IMR-90 (cell line): ENCODE data around the gene SLC25A21. TPM values are rescaled to one million over a fixed set of nuclear protein-coding genes. Genes with fewer than 3 reads are reported as not detected.
A peak's percentile ranks its signal among the peaks of the same experiment; 100 is the strongest.
"Not testable (repeated sequence)": the region's sequence is repeated elsewhere in the genome, so short reads cannot be mapped to it uniquely, and the experiment has no call there.

Experiments
- ATAC-seq: fragments of 200-7000 bp; cut with Tn5 transposase; 2 replicates; pipeline ENCODE4 v1.9.1; 2020; ENCODE audit warnings: low read depth, mild to moderate bottlenecking, moderate library complexity
- BruUV-seq: library from RNA; stranded (reverse); fragments of 400-500 nt; replicated peaks from 2 replicates; lab custom pipeline; 2021; lab: Mats Ljungman, UMichigan
- CTCF ChIA-PET: fragments of 300-600 bp; formaldehyde crosslinking; extraction: SDS; loops from one replicate; lab custom pipeline; 2021; ENCODE audit warnings: antibody characterized with exemption; lab: Yijun Ruan, JAX
- POLR2A ChIA-PET: fragments of 300-600 bp; sonication (Branson Sonifier 250); formaldehyde crosslinking; loops from one replicate; lab custom pipeline; 2022; ENCODE audit warnings: antibody characterized with exemption; ENCODE audit not compliant: unreplicated experiment; lab: Charles Lee
- DNase-seq: peaks from one replicate; pipeline ENCODE4 v3.0.0; 2013
- H2AFZ ChIP-seq: replicated peaks from 2 replicates; pipeline ENCODE3; 2013; ENCODE audit warnings: low read length, mild to moderate bottlenecking; ENCODE audit not compliant: poor library complexity
- H2AK5ac ChIP-seq: 2 replicates; pipeline ENCODE4 v1.6.1; 2013; ENCODE audit warnings: low read depth, low read length, inconsistent platforms
- H2AK9ac ChIP-seq: replicated peaks from 2 replicates; pipeline ENCODE3; 2013; ENCODE audit warnings: mild to moderate bottlenecking, low read depth, low read length, moderate library complexity; ENCODE audit not compliant: poor library complexity
- H2BK120ac ChIP-seq: 2 replicates; pipeline ENCODE4 v1.6.1; 2013; ENCODE audit warnings: low read depth, low read length, inconsistent platforms
- H2BK15ac ChIP-seq: 3 replicates; pipeline ENCODE4 v1.6.1; 2013; ENCODE audit warnings: low read depth, low read length, inconsistent platforms
- H2BK20ac ChIP-seq: 2 replicates; pipeline ENCODE4 v1.6.1; 2013; ENCODE audit warnings: low read depth, mild to moderate bottlenecking, inconsistent platforms, low read length, moderate library complexity
- H2BK5ac ChIP-seq: 2 replicates; pipeline ENCODE4 v1.6.1; 2013; ENCODE audit warnings: mild to moderate bottlenecking, low read depth, low read length, inconsistent platforms; ENCODE audit not compliant: poor library complexity, severe bottlenecking
- H3K14ac ChIP-seq: replicated peaks from 2 replicates; pipeline ENCODE4 v1.6.1; 2013; ENCODE audit warnings: low read depth, low read length, inconsistent platforms
- H3K18ac ChIP-seq: 2 replicates; pipeline ENCODE4 v1.6.1; 2013; ENCODE audit warnings: low read depth, low read length, control low read depth
- H3K23ac ChIP-seq: 2 replicates; pipeline ENCODE4 v1.6.1; 2013; ENCODE audit warnings: low read depth, low read length, inconsistent platforms
- H3K27ac ChIP-seq: 2 replicates; pipeline ENCODE4 v1.5.1; 2013; ENCODE audit warnings: mild to moderate bottlenecking, control low read depth, low read length; ENCODE audit not compliant: insufficient read depth
- H3K27me3 ChIP-seq: 2 replicates; pipeline ENCODE4 v1.6.1; 2013; ENCODE audit warnings: low read length; ENCODE audit not compliant: control insufficient read depth, insufficient read depth
- H3K36me3 ChIP-seq: 2 replicates; pipeline ENCODE4 v1.6.1; 2013; ENCODE audit warnings: low read length, mixed read lengths; ENCODE audit not compliant: control insufficient read depth, insufficient read depth
- H3K4ac ChIP-seq: 2 replicates; pipeline ENCODE4 v1.6.1; 2013; ENCODE audit warnings: low read depth, low read length, inconsistent platforms
- H3K4me1 ChIP-seq: 2 replicates; pipeline ENCODE4 v1.6.1; 2013; ENCODE audit warnings: low read length, mixed read lengths; ENCODE audit not compliant: control insufficient read depth, insufficient read depth
- H3K4me2 ChIP-seq: 2 replicates; pipeline ENCODE4 v1.6.1; 2013; ENCODE audit warnings: low read depth, mild to moderate bottlenecking, control low read depth, low read length, moderate library complexity
- H3K4me3 ChIP-seq: 2 replicates; pipeline ENCODE4 v1.5.1; 2013; ENCODE audit warnings: low read depth, mild to moderate bottlenecking, control low read depth, low read length, moderate library complexity; ENCODE audit not compliant: insufficient read depth
- H3K56ac ChIP-seq: 2 replicates; pipeline ENCODE4 v1.6.1; 2013; ENCODE audit warnings: low read length, inconsistent platforms; ENCODE audit not compliant: insufficient read depth; ENCODE audit errors: extremely low read depth
- H3K79me1 ChIP-seq, 2 experiments: 2 replicates each; pipeline ENCODE4 v1.6.1; 2013; ENCODE audit warnings: low read length in 2 of 2, inconsistent platforms in 1 of 2, low read depth in 1 of 2
- H3K9ac ChIP-seq: 2 replicates; pipeline ENCODE4 v1.6.1; 2013; ENCODE audit warnings: low read depth, low read length, control low read depth
- H3K9me1 ChIP-seq: 2 replicates; pipeline ENCODE4 v1.6.1; 2013; ENCODE audit warnings: low read length, inconsistent platforms; ENCODE audit not compliant: insufficient read depth
- H3K9me3 ChIP-seq: 2 replicates; pipeline ENCODE4 v1.6.1; 2013; ENCODE audit warnings: low read length; ENCODE audit not compliant: control insufficient read depth, insufficient read depth
- H4K20me1 ChIP-seq: 2 replicates; pipeline ENCODE4 v1.6.1; 2013; ENCODE audit warnings: low read length, inconsistent platforms; ENCODE audit not compliant: insufficient read depth
- H4K5ac ChIP-seq: 2 replicates; pipeline ENCODE4 v1.6.1; 2013; ENCODE audit warnings: mild to moderate bottlenecking, low read depth, low read length, control low read depth
- H4K8ac ChIP-seq, 2 experiments: 2 replicates each; pipeline ENCODE4 v1.6.1; 2013; ENCODE audit warnings: low read depth in 2 of 2, low read length in 2 of 2, control low read depth in 1 of 2, inconsistent platforms in 1 of 2
- H4K91ac ChIP-seq: 2 replicates; pipeline ENCODE4 v1.6.1; 2013; ENCODE audit warnings: low read depth, low read length, inconsistent platforms; ENCODE audit not compliant: insufficient read depth
- CHD1 ChIP-seq: IDR thresholded peaks from 2 replicates; pipeline ENCODE4 v1.6.1; 2012; ENCODE audit warnings: low read depth, low read length, improper control_type of control experiment
- ELK1 ChIP-seq: fragments of 150-350 bp; IDR thresholded peaks from 2 replicates; pipeline ENCODE4 v1.6.1; 2016; ENCODE audit warnings: low read depth, mild to moderate bottlenecking, low read length, moderate library complexity, borderline replicate concordance
- FOS ChIP-seq: fragments of 150-350 bp; IDR thresholded peaks from 2 replicates; pipeline ENCODE4 v1.6.1; 2016; ENCODE audit warnings: low read depth, low read length
- MAFK ChIP-seq: IDR thresholded peaks from 2 replicates; pipeline ENCODE4 v1.6.1; 2012; ENCODE audit warnings: low read depth, low read length, improper control_type of control experiment
- MAZ ChIP-seq: IDR thresholded peaks from 2 replicates; pipeline ENCODE4 v1.6.1; 2012; ENCODE audit warnings: low read depth, mild to moderate bottlenecking, low read length, improper control_type of control experiment, moderate library complexity, borderline replicate concordance
- POLR2A ChIP-seq: IDR thresholded peaks from 2 replicates; pipeline ENCODE4 v1.6.1; 2012; ENCODE audit warnings: mild to moderate bottlenecking, low read depth, low read length
- RAD21 ChIP-seq: IDR thresholded peaks from 2 replicates; pipeline ENCODE4 v1.6.1; 2012; ENCODE audit warnings: low read length, improper control_type of control experiment
- WGBS, 2 experiments: methylation state at CpG; one replicate each; pipeline versions ENCODE4 v1.1.5 to v1.1.7; 2013; ENCODE audit warnings: missing lambda C conversion rate in 2 of 2; ENCODE audit not compliant: insufficient read length in 1 of 2; ENCODE audit errors: extremely low coverage in 2 of 2; 5-methylcytosine and 5-hydroxymethylcytosine counted together
- dilution Hi-C: fragments of 300-500 bp; cut with HindIII; formaldehyde crosslinking; loops from one replicate; pipeline ENCODE4 v1.14.3; 2018; ENCODE audit warnings: low sequenced_read_pairs; ENCODE audit not compliant: unreplicated experiment
- in situ Hi-C: fragments of 300-500 bp; cut with MboI; formaldehyde crosslinking; loops from 3 replicates; pipeline ENCODE4 v1.14.3; 2019; ENCODE audit warnings: low sequenced_read_pairs, inconsistent platforms, mixed read lengths
- intact Hi-C: fragments of 100-400 bp; cut with micrococcal nuclease; formaldehyde crosslinking; loops from 2 replicates; pipeline ENCODE4 v1.10.0; 2022
- polyA plus RNA-seq, 3 experiments: library from polyadenylated mRNA; depleted of rRNA; stranded (reverse); fragments of >200 nt; gene quantifications; 2 replicates each; pipeline ENCODE4 v1.2.3, GENCODE V29; 2012; ENCODE audit warnings: low replicate concordance in 1 of 3
- total RNA-seq: library from RNA; depleted of rRNA; stranded (reverse); fragments of >200 nt; gene quantifications from 2 replicates; pipeline ENCODE4 v1.2.3, GENCODE V29; 2012

SLC25A21 gene
- total and polyA plus RNA-seq, 2 of the 4 experiments (the other 2 are of a cell fraction) = 0.62 to 0.90 TPM

- ChIA-PET POLR2A (no interaction called here), CTCF (no interaction called here)
- H3K4ac ChIP-seq = peak overlapping the region; percentile 89; the same call in 1 of the 2 replicates
- peak overlapping the region; percentile 93 for H2BK120ac ChIP-seq
- no peaks in the 10 kb centered on the region for H3K27me3 ChIP-seq
- peak overlapping the region; percentile 76 for H3K27ac ChIP-seq
- H4K5ac ChIP-seq = no peak overlapping the region; the same call in 1 of the 2 replicates
- no peaks in the 10 kb centered on the region for H4K20me1 ChIP-seq
- H3K9me1 ChIP-seq = no peaks in the 10 kb centered on the region
- WGBS, 2 experiments = no CpG with 5 or more reads among the region's 3 CpGs
- H2AFZ ChIP-seq = no peak overlapping the region
- peak overlapping the region; percentile 90; the same call in 2 of the 3 replicates for H2BK15ac ChIP-seq
- H3K23ac ChIP-seq = no peak overlapping the region
- DNase-seq = peak; percentile 79
- peak overlapping the region; percentile 73 to 98 for H4K8ac ChIP-seq
- H3K4me1 ChIP-seq = peaks cover 3% of the 10 kb centered on the region
- peak; percentile 93 for ATAC-seq
- H2AK9ac ChIP-seq = no peak overlapping the region
- BruUV-seq = no TSS peak
- H3K56ac ChIP-seq = no peak overlapping the region
- dilution Hi-C loops (no loop called here), intact Hi-C loops (no loop called here), in situ Hi-C loops (no loop called here)
- H2AK5ac ChIP-seq = no peak overlapping the region
- peak overlapping the region; percentile 86; the same call in 1 of the 2 replicates for H3K18ac ChIP-seq
- H3K9me3 ChIP-seq = no peaks in the 10 kb centered on the region
- H2BK5ac ChIP-seq = peak overlapping the region; percentile 97
- peak overlapping the region; percentile 96; the same call in 1 of the 2 replicates for H2BK20ac ChIP-seq
- H3K36me3 ChIP-seq = no peaks in the 10 kb centered on the region
- no peaks in the 10 kb centered on the region for H3K79me1 ChIP-seq
- H3K9ac ChIP-seq = no peak overlapping the region
- TF ChIP-seq CHD1 (no peak), RAD21 (no peak), POLR2A (no peak), FOS (peak; percentile 78), MAZ (no peak), MAFK (no peak), ELK1 (no peak)
- H4K91ac ChIP-seq = no peak overlapping the region; the same call in 1 of the 2 replicates
- no peak overlapping the region for H3K4me3 ChIP-seq
- peak overlapping the region; percentile 93; the same call in 1 of the 2 replicates for H3K14ac ChIP-seq
- H3K4me2 ChIP-seq = 0 out of 2 replicates have a peak overlapping the region, but pooled peaks have one; percentile 23
These were observed 190.4 kb downstream of the SLC25A21 start for GRCh38 chr14:36981832-36982529.

- POLR2A ChIA-PET = not testable (repeated sequence)
These were observed 192.0 kb downstream of the SLC25A21 start for GRCh38 chr14:36980413-36980812.

More at GRCh38 chr14:36980413-36980812, 192.0 kb downstream of the SLC25A21 start:
- H4K8ac ChIP-seq, H3K14ac ChIP-seq, CTCF ChIA-PET, H4K91ac ChIP-seq, H3K4ac ChIP-seq, DNase-seq, H2AK9ac ChIP-seq, H3K4me2 ChIP-seq, intact Hi-C loops, H3K79me1 ChIP-seq, in situ Hi-C loops, BruUV-seq, H3K27me3 ChIP-seq, H3K9me1 ChIP-seq, H3K9ac ChIP-seq, ATAC-seq, H2AK5ac ChIP-seq, H3K4me3 ChIP-seq, H3K56ac ChIP-seq, H3K9me3 ChIP-seq, H2BK5ac ChIP-seq, H3K36me3 ChIP-seq, H4K20me1 ChIP-seq, H3K23ac ChIP-seq, dilution Hi-C loops, H2AFZ ChIP-seq, H4K5ac ChIP-seq, H3K18ac ChIP-seq, H3K27ac ChIP-seq: not testable (repeated sequence)
- H3K4me1 ChIP-seq = peaks cover 10% of the 10 kb centered on the region
- peak overlapping the region; percentile 38; the same call in 1 of the 3 replicates for H2BK15ac ChIP-seq
- WGBS, 2 experiments = no CpG with 5 or more reads among the region's 4 CpGs
- H2BK20ac ChIP-seq = peak overlapping the region; percentile 33; the same call in 1 of the 2 replicates
- H2BK120ac ChIP-seq = 0 out of 2 replicates have a peak overlapping the region, but pooled peaks have one; percentile 37
